HepG2 (cell line): ENCODE measurements around the gene WIPF2. TPM values are rescaled to one million over a fixed set of nuclear protein-coding genes. Genes with fewer than 3 reads are reported as not detected.

Experiments used
- ATAC-seq: fragments of 200-7000 bp; cut with Tn5 transposase; 3 replicates; pipeline ENCODE4 v1.9.1; 2020; ENCODE audit warnings: mild to moderate bottlenecking, moderate library complexity
- BruUV-seq: library from RNA; stranded (reverse); fragments of 400-500 nt; replicated peaks from 2 replicates; lab custom pipeline; 2021; lab: Mats Ljungman, UMichigan
- CTCF ChIA-PET: fragments of 300-600 bp; formaldehyde crosslinking; extraction: SDS; loops from one replicate; lab custom pipeline; 2021; ENCODE audit warnings: low total read pairs, inconsistent platforms, low intra/inter-chr PET ratio; lab: Yijun Ruan, JAX
- POLR2A ChIA-PET: fragments of 350-600 bp; sonication (Branson Sonifier 250); formaldehyde crosslinking; loops from one replicate; lab custom pipeline; 2020; ENCODE audit warnings: antibody characterized with exemption, inconsistent platforms; lab: Yijun Ruan, JAX
- DNase-seq: peaks from one replicate; pipeline ENCODE4 v3.0.0-alpha.2; 2015; ENCODE audit warnings: low spot score
- FAIRE-seq: peaks from 3 replicates; lab custom pipeline; 2011; peaks lifted over from hg19 to GRCh38; lab: Jason Lieb, UNC
- H2AFZ ChIP-seq: one replicate; pipeline ENCODE4 v1.6.1; 2011; ENCODE audit warnings: low read length, inconsistent platforms
- H3K27ac ChIP-seq: fragments of 300-600 bp; 3 replicates; pipeline ENCODE4 v1.8.0; 2011; ENCODE audit warnings: mixed run types, mild to moderate bottlenecking, mixed read lengths, low read length, inconsistent platforms; ENCODE audit not compliant: insufficient read depth; ENCODE audit errors: extremely low read length
- H3K27me3 ChIP-seq, 2 experiments: fragments of 200-600 bp in 1 of 2; 2 replicates in 1 of 2; 3 replicates in 1 of 2; pipeline versions ENCODE4 v1.6.0 to v1.8.0; 2011; ENCODE audit warnings: low read length in 2 of 2, mild to moderate bottlenecking in 2 of 2, moderate library complexity in 2 of 2, inconsistent platforms in 1 of 2; ENCODE audit not compliant: insufficient read depth in 2 of 2, control insufficient read depth in 1 of 2
- H3K36me3 ChIP-seq, 2 experiments: fragments of 200-600 bp in 1 of 2; replicated peaks in 1 of 2; 2 replicates in 1 of 2; 3 replicates in 1 of 2; pipeline versions ENCODE4 v1.5.1 to v1.8.0; 2011; ENCODE audit warnings: low read length in 2 of 2, inconsistent platforms in 1 of 2; ENCODE audit not compliant: insufficient read depth in 2 of 2, control insufficient read depth in 1 of 2
- H3K4me1 ChIP-seq: 2 replicates; pipeline ENCODE4 v1.5.1; 2012; ENCODE audit warnings: low read length, inconsistent platforms; ENCODE audit not compliant: insufficient read depth
- H3K4me2 ChIP-seq: 2 replicates; pipeline ENCODE4 v1.6.0; 2011; ENCODE audit warnings: low read depth, low read length, inconsistent platforms
- H3K4me3 ChIP-seq, 3 experiments: fragments of 200-600 bp in 1 of 3; sonication (generic), shearing (Covaris generic) in 1 of 3; replicated peaks in 1 of 3; 2 replicates each; pipeline ENCODE4 v1.5.1; 2011 to 2016; ENCODE audit warnings: low read length in 3 of 3, inconsistent platforms in 2 of 3, low read depth in 2 of 3, mild to moderate bottlenecking in 2 of 3, control low read depth in 1 of 3, mixed read lengths in 1 of 3; ENCODE audit not compliant: insufficient read depth in 1 of 3
- H3K79me2 ChIP-seq: one replicate; pipeline ENCODE4 v1.6.1; 2011; ENCODE audit warnings: low read length, inconsistent platforms; ENCODE audit not compliant: insufficient read depth
- H3K9ac ChIP-seq: 2 replicates; pipeline ENCODE4 v1.6.0; 2011; ENCODE audit warnings: mild to moderate bottlenecking, low read depth, low read length, inconsistent platforms; ENCODE audit not compliant: insufficient read depth
- H3K9me3 ChIP-seq: 2 replicates; pipeline ENCODE4 v1.5.1; 2012; ENCODE audit warnings: mild to moderate bottlenecking, low read length
- H4K20me1 ChIP-seq: 2 replicates; pipeline ENCODE4 v1.6.0; 2011; ENCODE audit warnings: inconsistent platforms, mild to moderate bottlenecking, low read length, moderate library complexity; ENCODE audit not compliant: insufficient read depth
- AGO1 ChIP-seq: fragments of 200-400 bp; formaldehyde crosslinking; IDR thresholded peaks from 2 replicates; pipeline ENCODE4 v1.6.1; 2017; ENCODE audit warnings: mild to moderate bottlenecking, low read depth, low read length, moderate library complexity; ENCODE audit not compliant: poor library complexity, severe bottlenecking
- ARNT2 ChIP-seq: sonication (generic); formaldehyde crosslinking; IDR thresholded peaks from 2 replicates; pipeline ENCODE4 v1.8.0; 2022; ENCODE audit warnings: mild to moderate bottlenecking, low read depth, missing genetic modification reagents, moderate library complexity
- ETV5 ChIP-seq: IDR thresholded peaks from 2 replicates; pipeline ENCODE4 v1.6.1; 2018; ENCODE audit warnings: missing biosample characterization, missing genetic modification reagents, inconsistent platforms, borderline replicate concordance
- HIVEP1 ChIP-seq: sonication (generic); formaldehyde crosslinking; IDR thresholded peaks from 2 replicates; pipeline ENCODE4 v1.4.0; 2020; ENCODE audit warnings: mild to moderate bottlenecking, missing genetic modification reagents
- HOXA3 ChIP-seq: sonication (generic); formaldehyde crosslinking; IDR thresholded peaks from 2 replicates; pipeline ENCODE4 v1.5.0; 2020; ENCODE audit warnings: missing genetic modification reagents
- NCOR1 ChIP-seq: fragments of 200-600 bp; sonication (generic); IDR thresholded peaks from 2 replicates; pipeline ENCODE4 v1.7.0; 2017; ENCODE audit warnings: antibody characterized with exemption, low read length, borderline replicate concordance
- RAD51 ChIP-seq: fragments of 450-650 bp; IDR thresholded peaks from 2 replicates; pipeline ENCODE4 v1.6.1; 2016; ENCODE audit warnings: borderline replicate concordance
- SCMH1 ChIP-seq: sonication (generic); formaldehyde crosslinking; IDR thresholded peaks from 2 replicates; pipeline ENCODE4 v1.9.0; 2021; ENCODE audit warnings: missing genetic modification reagents, mild to moderate bottlenecking, borderline replicate concordance
- SP4 ChIP-seq: sonication (generic); formaldehyde crosslinking; IDR thresholded peaks from 2 replicates; pipeline ENCODE4 v1.8.1; 2023; ENCODE audit warnings: mild to moderate bottlenecking, missing genetic modification reagents
- SYNCRIP ChIP-seq: fragments of 200-400 bp; formaldehyde crosslinking; IDR thresholded peaks from 2 replicates; pipeline ENCODE4 v1.6.1; 2018; ENCODE audit warnings: mild to moderate bottlenecking, low read depth, low read length; ENCODE audit not compliant: insufficient read depth
- TAF15 ChIP-seq: fragments of 200-400 bp; formaldehyde crosslinking; IDR thresholded peaks from one replicate; pipeline ENCODE4 v1.6.1; 2018; ENCODE audit warnings: mild to moderate bottlenecking, low read depth, low read length; ENCODE audit not compliant: poor library complexity, severe bottlenecking
- ZNF235 ChIP-seq: sonication (generic); formaldehyde crosslinking; IDR thresholded peaks from 2 replicates; pipeline ENCODE4 v1.8.1; 2023; ENCODE audit warnings: mild to moderate bottlenecking, missing genetic modification reagents, borderline replicate concordance
- ZNF564 ChIP-seq: sonication (generic); formaldehyde crosslinking; IDR thresholded peaks from 2 replicates; pipeline ENCODE4 v1.8.1; 2023; ENCODE audit warnings: mild to moderate bottlenecking, missing genetic modification reagents
- ZNF569 ChIP-seq: sonication (generic); formaldehyde crosslinking; IDR thresholded peaks from 2 replicates; pipeline ENCODE4 v1.5.0; 2020; ENCODE audit warnings: mild to moderate bottlenecking, missing genetic modification reagents, moderate library complexity, borderline replicate concordance
- ZNF737 ChIP-seq: sonication (generic); formaldehyde crosslinking; IDR thresholded peaks from 2 replicates; pipeline ENCODE4 v1.5.0; 2020; ENCODE audit warnings: missing genetic modification reagents, mild to moderate bottlenecking, borderline replicate concordance
- ZNF83 ChIP-seq: sonication (generic); formaldehyde crosslinking; IDR thresholded peaks from 2 replicates; pipeline ENCODE4 v1.4.0; 2020; ENCODE audit warnings: missing genetic modification reagents, mild to moderate bottlenecking, borderline replicate concordance
- WGBS: methylation state at CpG from one replicate; pipeline ENCODE4 v1.1.6; 2017; ENCODE audit warnings: low lambda C conversion rate; 5-methylcytosine and 5-hydroxymethylcytosine counted together
- in situ Hi-C: cut with HindIII; loops from 2 replicates; pipeline ENCODE4 v1.10.0; 2017; ENCODE audit warnings: low pct_unique_long_range_greater_than_20kb; ENCODE audit not compliant: extremely low pct_ligation_motif_present
- intact Hi-C: fragments of 100-400 bp; cut with micrococcal nuclease; formaldehyde crosslinking; loops from one replicate; pipeline ENCODE4 v1.10.0; 2022; ENCODE audit not compliant: unreplicated experiment
- polyA plus RNA-seq, 8 experiments: library from polyadenylated mRNA; depleted of rRNA in 3 of 8; stranded (reverse) in 7 of 8; unstranded in 1 of 8; fragments of >200 nt; fragmentation: Illumina TruSeq in 4 of 8; extraction: Trizol in 4 of 8; gene quantifications; 2 replicates each; pipeline versions ENCODE4 v1.2.1 to v1.2.3, GENCODE V29; 2011 to 2016; ENCODE audit warnings: low read depth in 4 of 8, missing spikeins in 1 of 8, mixed read lengths in 1 of 8; ENCODE audit not compliant: insufficient read depth in 1 of 8
- total RNA-seq, 5 experiments: library from RNA; depleted of rRNA; stranded (reverse); fragments of >200 nt; fragmentation: Illumina TruSeq; extraction: Trizol; gene quantifications; 2 replicates each; pipeline ENCODE4 v1.2.3, GENCODE V29; 2016; ENCODE audit warnings: low read depth in 1 of 5
- TF ChIP-seq, protein P1 (sequence below): sonication (generic); formaldehyde crosslinking; IDR thresholded peaks from 2 replicates; pipeline ENCODE4 v1.4.0; 2020; ENCODE audit warnings: missing genetic modification reagents; ENCODE audit errors: not compliant biosample characterization
- TF ChIP-seq, protein P2 (sequence below): sonication (generic); formaldehyde crosslinking; IDR thresholded peaks from 2 replicates; pipeline ENCODE4 v1.5.0; 2020; ENCODE audit warnings: missing genetic modification reagents
- TF ChIP-seq, protein P3 (sequence below), 2 experiments: sonication (generic) in 1 of 2; formaldehyde crosslinking in 1 of 2; IDR thresholded peaks; 2 replicates each; pipeline versions ENCODE4 v1.4.0 to v1.6.1; 2018 to 2020; ENCODE audit warnings: missing genetic modification reagents in 2 of 2, borderline replicate concordance in 1 of 2, low read depth in 1 of 2, mild to moderate bottlenecking in 1 of 2, missing biosample characterization in 1 of 2
- TF ChIP-seq, protein P4 (sequence below): IDR thresholded peaks from 2 replicates; pipeline ENCODE4 v1.6.1; 2018; ENCODE audit warnings: missing genetic modification reagents

The WIPF2 gene
- total and polyA plus RNA-seq, 2 of the 13 experiments (the other 11 are each of a cell fraction or from before 2014, with no cell fraction given): 7.2 to 10.8 TPM

DNA sequence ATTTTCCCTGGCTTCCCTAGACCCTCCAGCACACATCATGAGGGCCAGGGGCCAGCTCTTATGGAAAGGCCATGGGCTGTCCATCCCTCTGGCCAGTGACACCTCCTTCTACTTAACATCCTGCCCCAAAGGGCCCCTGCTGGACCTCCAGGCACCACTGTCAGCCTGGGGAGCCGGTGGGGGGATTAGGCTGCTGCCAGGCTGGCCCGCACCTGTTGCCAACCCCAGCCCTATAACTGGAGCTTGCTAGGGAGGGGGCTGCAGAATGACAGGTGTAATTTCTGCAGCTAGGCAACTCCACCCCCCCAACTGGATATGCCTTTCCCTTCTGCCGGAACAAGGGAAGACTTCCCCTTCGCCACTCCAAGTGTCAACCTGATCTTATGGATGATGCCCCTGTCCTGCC is 102.4 kb downstream of the WIPF2 start:
- peaks cover 86% of the 10 kb centered on the region for H3K4me1 ChIP-seq
- DNase-seq (no peak), ATAC-seq (no peak), FAIRE-seq (no peak)
- H4K20me1 ChIP-seq: peaks cover 25% of the 10 kb centered on the region; the same call in 1 of the 2 replicates
- intact Hi-C loops (no loop called here), in situ Hi-C loops (no loop called here)
- H3K4me3 ChIP-seq: no peak overlapping the region
- TF ChIP-seq ARNT2 (no peak), SP4 (no peak), NCOR1 (no peak), ZNF235 (CRISPR knock-in tag) (no peak), ZNF737 (CRISPR knock-in tag) (no peak), SCMH1 (CRISPR knock-in tag) (no peak), ZNF83 (CRISPR knock-in tag) (no peak), TAF15 (no peak), ZNF569 (CRISPR knock-in tag) (no peak), ZNF564 (CRISPR knock-in tag) (no peak), AGO1 (no peak), HOXA3 (no peak), ETV5 (CRISPR knock-in tag) (no peak), SYNCRIP (no peak), RAD51 (no peak), HIVEP1 (CRISPR knock-in tag) (no peak)
- TF ChIP-seq, protein P1, sequence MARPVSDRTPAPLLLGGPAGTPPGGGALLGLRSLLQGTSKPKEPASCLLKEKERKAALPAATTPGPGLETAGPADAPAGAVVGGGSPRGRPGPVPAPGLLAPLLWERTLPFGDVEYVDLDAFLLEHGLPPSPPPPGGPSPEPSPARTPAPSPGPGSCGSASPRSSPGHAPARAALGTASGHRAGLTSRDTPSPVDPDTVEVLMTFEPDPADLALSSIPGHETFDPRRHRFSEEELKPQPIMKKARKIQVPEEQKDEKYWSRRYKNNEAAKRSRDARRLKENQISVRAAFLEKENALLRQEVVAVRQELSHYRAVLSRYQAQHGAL (CRISPR knock-in tag): no peak
- TF ChIP-seq, protein P2, sequence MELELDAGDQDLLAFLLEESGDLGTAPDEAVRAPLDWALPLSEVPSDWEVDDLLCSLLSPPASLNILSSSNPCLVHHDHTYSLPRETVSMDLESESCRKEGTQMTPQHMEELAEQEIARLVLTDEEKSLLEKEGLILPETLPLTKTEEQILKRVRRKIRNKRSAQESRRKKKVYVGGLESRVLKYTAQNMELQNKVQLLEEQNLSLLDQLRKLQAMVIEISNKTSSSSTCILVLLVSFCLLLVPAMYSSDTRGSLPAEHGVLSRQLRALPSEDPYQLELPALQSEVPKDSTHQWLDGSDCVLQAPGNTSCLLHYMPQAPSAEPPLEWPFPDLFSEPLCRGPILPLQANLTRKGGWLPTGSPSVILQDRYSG (CRISPR knock-in tag): no peak
- TF ChIP-seq, protein P3, sequence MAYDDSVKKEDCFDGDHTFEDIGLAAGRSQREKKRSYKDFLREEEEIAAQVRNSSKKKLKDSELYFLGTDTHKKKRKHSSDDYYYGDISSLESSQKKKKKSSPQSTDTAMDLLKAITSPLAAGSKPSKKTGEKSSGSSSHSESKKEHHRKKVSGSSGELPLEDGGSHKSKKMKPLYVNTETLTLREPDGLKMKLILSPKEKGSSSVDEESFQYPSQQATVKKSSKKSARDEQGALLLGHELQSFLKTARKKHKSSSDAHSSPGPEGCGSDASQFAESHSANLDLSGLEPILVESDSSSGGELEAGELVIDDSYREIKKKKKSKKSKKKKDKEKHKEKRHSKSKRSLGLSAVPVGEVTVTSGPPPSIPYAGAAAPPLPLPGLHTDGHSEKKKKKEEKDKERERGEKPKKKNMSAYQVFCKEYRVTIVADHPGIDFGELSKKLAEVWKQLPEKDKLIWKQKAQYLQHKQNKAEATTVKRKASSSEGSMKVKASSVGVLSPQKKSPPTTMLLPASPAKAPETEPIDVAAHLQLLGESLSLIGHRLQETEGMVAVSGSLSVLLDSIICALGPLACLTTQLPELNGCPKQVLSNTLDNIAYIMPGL (CRISPR knock-in tag; IDR thresholded peaks at IDR 0.05; ENCODE audit: borderline replicate concordance in 1 of 2, low read depth in 1 of 2): no peak
- TF ChIP-seq, protein P4, sequence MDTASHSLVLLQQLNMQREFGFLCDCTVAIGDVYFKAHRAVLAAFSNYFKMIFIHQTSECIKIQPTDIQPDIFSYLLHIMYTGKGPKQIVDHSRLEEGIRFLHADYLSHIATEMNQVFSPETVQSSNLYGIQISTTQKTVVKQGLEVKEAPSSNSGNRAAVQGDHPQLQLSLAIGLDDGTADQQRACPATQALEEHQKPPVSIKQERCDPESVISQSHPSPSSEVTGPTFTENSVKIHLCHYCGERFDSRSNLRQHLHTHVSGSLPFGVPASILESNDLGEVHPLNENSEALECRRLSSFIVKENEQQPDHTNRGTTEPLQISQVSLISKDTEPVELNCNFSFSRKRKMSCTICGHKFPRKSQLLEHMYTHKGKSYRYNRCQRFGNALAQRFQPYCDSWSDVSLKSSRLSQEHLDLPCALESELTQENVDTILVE (CRISPR knock-in tag): no peak
- no peak overlapping the region for H2AFZ ChIP-seq
- H3K79me2 ChIP-seq: peaks cover 34% of the 10 kb centered on the region
- WGBS: 94% methylated on average over 3 of the region's 4 CpGs
- H3K27me3 ChIP-seq: no peaks in the 10 kb centered on the region; a peak in 1 of 5 replicates
- CTCF ChIA-PET: no interaction called here
- H3K36me3 ChIP-seq: no peaks in the 10 kb centered on the region
- H3K27ac ChIP-seq: no peak overlapping the region
- H3K9me3 ChIP-seq: no peaks in the 10 kb centered on the region
- POLR2A ChIA-PET: interaction anchor here (0.9 to 1.1 kb wide), 2 partner anchors 11 to 20 kb away, joined by 4 read pairs; no protein-coding TSS in a partner anchor
- no TSS peak for BruUV-seq
- no peak overlapping the region for H3K9ac ChIP-seq
- no peak overlapping the region for H3K4me2 ChIP-seq
